ENCODE results near the gene PLXDC2.

Gene PLXDC2

DNA sequence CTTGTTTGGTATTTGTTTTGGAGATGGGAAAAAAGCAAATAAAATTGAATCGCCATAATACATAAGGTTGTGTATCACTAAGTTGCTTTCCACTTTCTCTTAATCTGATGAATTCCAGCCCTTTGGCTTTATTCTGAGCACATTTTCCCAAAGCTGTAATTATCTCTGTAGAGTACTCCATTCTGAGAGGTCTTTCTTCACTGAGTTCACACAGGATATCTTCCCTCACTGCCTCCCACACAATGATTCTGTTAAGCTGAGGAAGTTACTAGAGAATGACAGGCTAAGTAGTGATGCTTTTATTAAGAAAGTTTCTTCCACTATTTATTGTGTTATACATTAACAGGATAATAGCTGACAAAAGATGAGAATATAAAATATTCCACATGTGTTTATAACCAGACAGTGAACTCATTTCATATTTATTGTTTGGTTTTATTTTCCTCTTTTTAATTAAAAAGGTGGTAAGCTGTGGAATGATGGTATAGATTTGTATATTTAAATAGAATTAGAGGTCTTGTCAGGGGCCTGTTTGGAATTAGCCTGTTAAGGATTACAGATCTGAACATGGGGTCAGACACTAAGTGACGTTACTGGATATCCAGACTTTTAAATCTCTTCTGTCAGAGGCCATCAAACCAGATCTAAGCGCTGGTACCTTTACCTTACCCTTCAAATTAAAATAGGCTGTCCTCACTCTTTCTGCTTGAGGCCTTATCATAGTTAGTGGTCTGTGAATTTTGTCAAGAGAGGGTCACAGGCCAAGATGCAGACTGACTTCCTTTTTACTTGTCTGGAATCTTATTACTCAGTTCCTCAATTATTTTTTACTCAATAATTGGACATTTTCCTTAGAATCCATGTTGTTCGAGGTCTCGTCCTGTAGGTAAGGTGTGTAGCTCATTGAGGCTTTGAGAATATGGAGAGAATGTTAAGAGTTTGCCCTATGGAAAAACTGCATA lies 8.4 kb downstream of the PLXDC2 start:
- no peak for DNase-seq (ENCODE audit: low spot score)
- TF ChIP-seq CTCF (IDR thresholded peaks at IDR 0.05; ENCODE audit: extremely low read depth, insufficient read depth, missing control alignments): no peak
- in situ Hi-C loops (cut with MboI; ENCODE audit: low pct_unique_long_range_greater_than_20kb, low sequenced_read_pairs, unreplicated experiment): no loop called here

GRCh38 chr10:19825700-19826099 lies 9.5 kb downstream of the PLXDC2 start:
- in situ Hi-C loops (cut with MboI; ENCODE audit: low pct_unique_long_range_greater_than_20kb, low sequenced_read_pairs, unreplicated experiment): no loop called here
- no peak for DNase-seq (ENCODE audit: low spot score)
- TF ChIP-seq CTCF (IDR thresholded peaks at IDR 0.05; ENCODE audit: extremely low read depth, insufficient read depth, missing control alignments): no peak

- in situ Hi-C loops (cut with MboI; ENCODE audit: low pct_unique_long_range_greater_than_20kb, low sequenced_read_pairs, unreplicated experiment): no loop called here
Measured at GRCh38 chr10:19826712-19827111, 10.5 kb downstream of the PLXDC2 start.

DNA sequence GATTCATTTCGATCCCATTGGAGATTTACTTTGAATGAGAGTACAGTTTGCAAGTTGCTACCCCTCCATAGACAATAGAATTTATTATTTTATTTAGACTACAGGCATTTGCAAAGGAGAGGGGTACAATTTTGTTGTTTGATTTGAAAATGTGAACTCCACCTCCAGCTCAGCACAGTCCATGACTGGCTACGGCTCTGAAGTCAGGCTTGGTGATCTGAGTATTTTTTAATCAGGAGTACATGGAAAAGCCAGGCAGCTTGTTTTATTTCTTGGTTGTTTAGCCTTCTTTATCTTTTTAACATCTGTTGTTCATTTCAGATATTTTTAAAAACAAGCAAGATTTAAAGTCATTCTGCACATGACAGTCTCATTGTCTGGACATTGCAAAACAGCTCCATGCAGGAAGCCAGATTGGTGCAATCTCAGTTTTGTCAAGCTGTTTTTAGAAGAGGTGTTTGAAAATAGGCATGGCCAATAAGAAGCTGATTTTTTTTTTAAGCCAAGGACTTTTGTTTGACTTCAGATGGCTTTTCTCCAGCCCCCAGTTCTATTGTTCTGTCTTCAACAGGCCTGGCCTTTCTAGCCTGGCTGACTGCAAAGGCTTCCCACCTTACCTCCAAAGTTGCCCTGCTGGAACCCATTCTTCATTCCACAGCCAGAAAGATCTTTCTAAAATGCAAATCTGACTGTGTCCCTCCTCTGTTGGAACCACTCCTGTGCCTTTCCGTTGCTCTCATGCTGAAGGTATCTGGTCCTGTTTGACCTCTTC lies 12.2 kb downstream of the PLXDC2 start:
- no peak for DNase-seq (ENCODE audit: low spot score)
- no peak for TF ChIP-seq CTCF (IDR thresholded peaks at IDR 0.05; ENCODE audit: extremely low read depth, insufficient read depth, missing control alignments)
- in situ Hi-C loops (cut with MboI; ENCODE audit: low pct_unique_long_range_greater_than_20kb, low sequenced_read_pairs, unreplicated experiment): no loop called here

More at GRCh38 chr10:19826712-19827111, 10.5 kb downstream of the PLXDC2 start:
- no peak for DNase-seq (ENCODE audit: low spot score)
- TF ChIP-seq CTCF (IDR thresholded peaks at IDR 0.05; ENCODE audit: extremely low read depth, insufficient read depth, missing control alignments): no peak

GRCh38 chr10:19832699-19833098 lies 16.5 kb downstream of the PLXDC2 start:
- no peak for TF ChIP-seq CTCF (IDR thresholded peaks at IDR 0.05; ENCODE audit: extremely low read depth, insufficient read depth, missing control alignments)
- in situ Hi-C loops (cut with MboI; ENCODE audit: low pct_unique_long_range_greater_than_20kb, low sequenced_read_pairs, unreplicated experiment): no loop called here
- no peak for DNase-seq (ENCODE audit: low spot score)

- in situ Hi-C loops (cut with MboI; ENCODE audit: low pct_unique_long_range_greater_than_20kb, low sequenced_read_pairs, unreplicated experiment): no loop called here
- no peak for TF ChIP-seq CTCF (IDR thresholded peaks at IDR 0.05; ENCODE audit: extremely low read depth, insufficient read depth, missing control alignments)
- no peak for DNase-seq (ENCODE audit: low spot score)
Measured at GRCh38 chr10:19833170-19833824, 17.1 kb downstream of the PLXDC2 start.
